K562 treated with DMSO at 1 percent for 12 hours (cell line): Measurements from ENCODE around the gene ABCF2. TPM values are rescaled to one million over a fixed set of nuclear protein-coding genes. Genes with fewer than 3 reads are reported as not detected.

ENCODE experiments used
- total RNA-seq: library from RNA; unstranded; fragments of 300-600 nt; gene quantifications from 2 replicates; pipeline ENCODE4 v1.2.3, GENCODE V29; 2022; ENCODE audit not compliant: insufficient read depth

The ABCF2 gene
- 30.6 and 56.6 TPM in 2 replicates for total RNA-seq

GRCh38 chr7:151226875-151227782 lies at the start of gene ABCF2:
Gene ABCF2 (minus strand): TSS chr7:151227205. CDS start chr7:151226458, 747 bp downstream.

DNA sequence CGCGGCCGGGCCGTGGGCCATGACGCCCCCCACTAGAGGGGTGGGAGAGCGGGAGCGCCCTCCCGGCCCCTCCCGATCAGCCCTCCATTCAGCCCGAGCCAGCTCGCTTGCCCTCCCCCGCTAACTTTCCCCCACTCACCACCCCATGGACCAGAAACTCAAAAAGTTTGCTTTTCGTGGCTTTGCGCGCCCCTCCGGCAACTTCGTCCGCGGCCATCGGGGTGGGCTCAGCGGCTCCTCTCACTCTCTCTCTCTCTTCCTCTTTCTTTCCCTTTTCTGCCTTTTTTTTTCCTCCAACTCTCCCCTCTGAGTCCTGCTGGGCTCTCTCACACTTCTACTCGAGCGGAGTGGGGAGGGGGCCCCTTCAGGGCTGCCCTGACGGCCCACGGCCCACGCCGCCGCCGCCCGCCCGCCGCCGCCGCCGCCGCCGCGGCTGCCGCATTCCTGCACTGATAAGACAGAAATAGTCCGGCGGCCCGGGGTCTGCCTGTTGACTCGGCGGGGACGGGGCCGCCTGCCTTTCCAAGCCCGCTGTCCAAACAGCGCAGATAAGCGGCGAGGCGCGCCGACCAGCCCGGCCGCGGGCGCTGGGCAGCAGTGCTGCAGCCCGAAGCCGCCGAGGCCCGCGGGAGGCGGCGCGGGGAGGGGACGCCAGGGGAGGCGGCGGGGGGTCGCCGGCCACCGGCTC lies 21.5 kb upstream of the ABCF2 start, which contains the start of gene SMARCD3:
SMARCD3 (minus strand) TSS at position 349 of the 688 bp plus-strand sequence; CDS start at position 217, 132 bp downstream.

GRCh38 chr7:151232091-151232916 lies 5.3 kb upstream of the ABCF2 start, which contains the start of gene CHPF2:
Gene CHPF2 (plus strand): TSS chr7:151232483. CDS start chr7:151234012, 1,529 bp downstream.

GRCh38 chr7:151210087-151210854 lies 16.7 kb downstream of the ABCF2 start, which contains the start of gene H2BK1:
Gene H2BK1 (minus strand): TSS chr7:151210488. CDS start chr7:151210318, 170 bp downstream.

DNA sequence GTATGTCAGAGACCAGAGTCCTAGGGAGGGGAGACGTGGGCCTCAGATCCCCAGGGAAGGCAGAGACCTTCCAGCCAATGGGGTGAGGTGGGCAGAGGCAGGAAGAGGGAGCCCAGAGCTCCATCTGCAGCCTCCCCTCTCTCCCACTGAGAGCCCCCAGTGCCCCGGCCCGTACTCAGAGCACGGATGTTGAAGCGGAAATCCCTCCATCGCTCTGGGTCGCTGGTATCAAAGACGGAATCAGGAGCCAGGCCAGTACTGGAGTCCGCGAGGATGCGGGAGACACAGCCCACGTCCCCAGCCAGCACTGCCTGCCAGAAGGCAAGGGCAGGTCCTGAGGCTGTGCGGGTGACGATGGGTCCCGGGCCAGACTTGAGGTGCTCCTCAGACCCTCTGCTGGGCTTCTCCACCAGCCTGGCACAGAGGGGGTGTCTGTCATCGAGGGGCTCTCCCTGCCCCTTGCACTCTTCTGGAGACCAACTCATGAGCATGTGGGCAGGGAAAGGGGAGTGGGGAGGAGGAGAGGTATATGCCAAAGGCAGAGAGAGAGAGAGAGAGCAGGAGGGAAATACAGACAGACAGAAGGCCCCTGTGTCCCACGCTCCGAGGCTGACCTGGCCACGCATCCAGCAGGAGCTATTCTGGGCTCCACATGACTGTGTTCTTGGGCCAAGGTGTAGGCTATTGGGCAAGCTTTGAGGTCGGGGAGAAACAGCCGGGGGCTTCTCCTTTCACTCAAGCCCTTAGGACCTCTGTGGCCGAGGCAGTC lies 40.2 kb downstream of the ABCF2 start, which contains the start of gene ASB10:
ASB10 (minus strand) TSS at position 611 of the 769 bp plus-strand sequence; CDS start at position 491, 120 bp downstream.

GRCh38 chr7:151167197-151167961 lies 59.6 kb downstream of the ABCF2 start, which contains the start of gene GBX1:
Gene GBX1 (minus strand): TSS chr7:151167694. CDS start chr7:151167548, 146 bp downstream.

Other genes starting within 250 kb of the ABCF2 start
- 76.1 and 114 TPM in 2 replicates for gene KCNH2, start 248.9 kb downstream of the ABCF2 start, total RNA-seq
- 40.1 and 40.4 TPM in 2 replicates for gene NOS3, start 236.2 kb downstream of the ABCF2 start, total RNA-seq
- gene ATG9B, start 202.7 kb downstream of the ABCF2 start, total RNA-seq = 5.7 TPM in 1 of 2 replicates, not detected in the other
- gene ABCB8, start 198.8 kb downstream of the ABCF2 start, total RNA-seq = 25.8 and 40.2 TPM in 2 replicates
- gene ASIC3, start 178.7 kb downstream of the ABCF2 start, total RNA-seq = 8.5 and 14.4 TPM in 2 replicates
- 40.9 and 43.0 TPM in 2 replicates for gene CDK5, start 169.3 kb downstream of the ABCF2 start, total RNA-seq
- 255 and 273 TPM in 2 replicates for gene SLC4A2, start 167.6 kb downstream of the ABCF2 start, total RNA-seq
- gene FASTK, start 146.4 kb downstream of the ABCF2 start, total RNA-seq = 127 and 144 TPM in 2 replicates
- gene TMUB1, start 143.7 kb downstream of the ABCF2 start, total RNA-seq = 239 and 324 TPM in 2 replicates
- 73.3 and 103 TPM in 2 replicates for gene AGAP3, start 140.7 kb downstream of the ABCF2 start, total RNA-seq
- not detected in 2 replicates for gene GBX1, start 59.5 kb downstream of the ABCF2 start, total RNA-seq
- gene ASB10, start 40.0 kb downstream of the ABCF2 start, total RNA-seq = not detected in 2 replicates
- gene H2BK1, start 16.7 kb downstream of the ABCF2 start, total RNA-seq = not detected in 2 replicates
- 52.2 and 73.3 TPM in 2 replicates for gene CHPF2, start 5.3 kb upstream of the ABCF2 start, total RNA-seq
- 2.6 and 8.6 TPM in 2 replicates for gene SMARCD3, start 21.5 kb upstream of the ABCF2 start, total RNA-seq
- 58.7 and 96.9 TPM in 2 replicates for gene NUB1, start 114.6 kb upstream of the ABCF2 start, total RNA-seq
- gene WDR86, start 182.8 kb upstream of the ABCF2 start, total RNA-seq = 0.53 TPM in 1 of 2 replicates, not detected in the other
- not detected in 2 replicates for gene CRYGN, start 212.9 kb upstream of the ABCF2 start, total RNA-seq